ENCODE results near the gene PPEF2.

The PPEF2 gene

DNA sequence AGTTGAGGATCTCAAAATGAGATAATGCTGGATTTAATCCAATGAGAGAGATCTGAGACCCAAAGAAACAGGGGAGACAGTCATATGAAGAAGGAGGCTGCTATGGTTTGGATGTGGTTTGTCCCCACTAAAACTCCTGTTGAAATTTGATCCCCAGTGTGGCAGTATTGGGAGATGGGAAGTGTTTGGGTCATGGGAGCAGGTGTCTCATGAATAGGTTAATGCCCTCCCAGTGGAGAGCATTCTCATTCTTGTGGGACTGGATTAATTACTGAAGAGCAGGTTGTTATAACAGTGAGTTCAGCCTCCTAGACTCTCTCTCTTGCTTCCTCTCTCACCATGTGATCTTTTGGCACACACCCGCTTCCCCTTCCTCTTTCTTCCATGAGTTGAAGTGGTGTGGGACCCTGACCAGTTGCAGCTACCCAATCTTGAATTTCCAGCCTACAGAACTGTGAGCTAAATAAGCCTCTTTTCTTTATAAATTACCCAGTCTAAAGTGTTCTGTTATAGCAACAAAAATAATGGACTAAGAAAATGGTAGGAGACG is 70.3 kb downstream of the PPEF2 start:
- no peak for DNase-seq

DNA sequence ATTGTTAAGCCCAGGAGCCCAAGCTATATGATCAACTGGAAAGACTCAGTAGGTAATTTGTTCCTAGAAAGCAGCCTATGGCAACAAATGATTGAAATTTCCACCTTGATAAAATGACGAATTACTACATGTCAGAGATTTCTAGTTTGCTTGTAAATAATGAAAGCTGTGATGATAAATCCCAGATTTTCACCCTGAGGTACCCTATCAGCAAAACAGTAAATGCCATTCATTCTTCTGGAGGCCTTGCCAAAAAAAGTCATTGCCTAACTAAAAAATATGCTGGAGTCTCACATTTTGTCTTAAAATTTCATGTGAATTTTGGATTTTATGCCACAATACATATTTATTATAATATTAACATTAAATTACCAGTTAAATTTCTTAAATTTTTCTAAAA is 71.3 kb downstream of the PPEF2 start:
- no peak for DNase-seq

DNA sequence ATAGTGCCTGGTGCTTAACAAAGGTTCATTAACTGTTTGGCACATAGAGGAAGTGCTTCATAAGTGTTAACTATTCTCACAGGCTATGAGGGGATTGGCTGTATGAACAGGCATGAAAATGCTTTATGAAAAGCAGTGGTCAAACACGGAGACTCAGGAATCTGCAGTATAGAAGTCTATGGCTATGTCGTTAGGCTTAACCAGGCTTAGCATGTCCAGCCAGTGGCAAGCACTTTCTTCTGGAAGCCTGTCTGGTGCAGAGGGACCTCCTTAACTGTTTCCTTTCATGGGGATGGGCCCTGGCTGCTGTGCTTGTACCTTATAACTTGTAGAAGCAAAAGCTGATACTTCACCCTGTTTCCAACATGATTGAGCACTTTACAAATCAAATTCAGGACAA is 78.4 kb downstream of the PPEF2 start:
- DNase-seq = no peak

DNA sequence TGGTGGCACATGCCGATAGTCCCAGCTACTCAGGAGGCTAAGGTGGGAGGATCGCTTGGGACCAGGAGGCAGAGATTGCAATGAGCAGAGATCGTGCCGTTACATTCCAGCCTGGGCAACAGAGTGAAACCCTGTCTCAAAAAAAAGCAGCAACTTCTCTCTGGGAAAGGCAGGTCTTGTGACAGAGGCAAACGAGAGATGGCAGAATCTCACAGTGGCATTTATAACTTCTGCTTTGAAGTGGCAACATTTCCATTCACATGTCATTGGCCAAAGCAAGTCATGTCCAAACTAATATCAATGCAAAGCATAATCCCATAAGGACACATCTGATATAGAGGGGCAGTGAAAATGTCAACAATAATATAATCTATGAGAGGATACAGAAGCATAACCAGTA is 79.8 kb downstream of the PPEF2 start:
- no peak for DNase-seq

DNA sequence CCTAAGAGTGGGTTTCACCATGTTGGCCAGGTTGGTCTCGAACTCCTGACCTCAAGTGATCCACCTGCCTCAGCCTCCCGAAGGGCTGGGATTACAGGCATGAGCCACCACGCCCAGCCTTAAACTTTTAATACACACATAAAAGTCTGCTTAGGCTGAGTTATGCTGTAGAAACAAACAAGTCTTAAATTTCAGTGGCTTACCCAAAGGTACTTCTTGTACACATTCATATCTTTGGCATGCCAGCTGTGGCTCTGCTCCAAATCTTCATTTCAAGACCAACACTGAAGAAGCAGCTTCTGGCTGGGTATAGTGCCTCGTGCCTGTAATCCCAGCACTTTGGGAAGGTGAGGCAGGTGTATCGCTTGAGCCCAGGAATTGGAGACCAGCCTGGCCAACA is 80.3 kb downstream of the PPEF2 start:
- no peak for DNase-seq

DNA sequence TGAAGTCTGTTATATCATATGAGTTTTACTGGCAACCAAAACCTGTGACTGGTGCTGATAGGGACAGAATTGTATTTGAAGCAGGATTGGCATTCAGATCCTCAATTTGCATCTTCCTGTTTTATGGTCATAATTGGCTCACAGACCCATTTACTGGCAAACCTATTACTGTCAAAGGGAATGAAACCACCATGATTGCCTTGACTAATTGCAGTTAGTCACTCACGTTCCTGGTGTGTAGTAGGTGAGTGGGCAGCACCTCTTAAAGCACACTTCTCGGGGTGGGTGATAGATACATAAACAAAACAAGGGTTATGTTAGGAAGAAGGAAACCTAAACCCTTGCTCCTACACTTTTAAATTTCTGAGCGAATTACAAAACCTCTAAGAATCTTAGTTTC is 81.0 kb downstream of the PPEF2 start:
- DNase-seq = no peak

DNA sequence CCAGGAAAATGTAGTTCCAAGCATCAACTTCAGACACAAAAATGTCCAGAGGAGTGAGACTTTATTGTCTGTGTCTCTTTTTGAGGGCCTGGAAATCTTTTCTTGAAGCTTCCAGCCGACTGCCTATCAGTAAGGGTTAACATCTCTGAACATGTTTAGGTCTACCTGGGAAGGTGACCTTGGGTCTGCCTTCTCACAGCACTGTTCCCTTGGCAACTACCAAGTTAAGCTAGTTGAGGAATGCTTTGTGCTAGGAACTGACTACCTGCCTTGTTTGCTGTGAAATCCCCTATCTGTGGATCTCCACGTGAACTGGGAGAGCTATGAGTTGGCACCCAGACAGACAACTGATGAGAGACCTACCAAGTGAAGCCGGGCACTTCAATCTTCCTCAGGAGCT is 81.6 kb downstream of the PPEF2 start:
- no peak for DNase-seq

DNA sequence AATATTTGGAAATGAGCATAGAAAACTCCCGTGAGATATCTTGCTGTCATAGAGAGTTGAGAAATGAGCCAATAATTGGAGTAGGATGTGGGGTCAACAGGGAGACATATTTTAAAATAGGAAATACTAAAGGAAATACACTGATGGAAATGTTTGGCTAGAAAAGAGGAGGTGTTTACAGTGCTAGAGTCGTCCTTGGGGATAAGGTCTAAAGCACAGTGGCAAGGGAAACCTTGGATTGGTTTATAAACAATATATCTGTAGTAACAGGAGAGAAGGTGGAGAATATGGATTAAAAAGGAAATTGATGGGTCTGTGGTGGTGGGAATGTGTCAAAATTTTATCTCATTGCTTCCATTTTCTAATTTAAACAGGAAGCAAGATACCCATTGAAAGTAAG is 82.1 kb downstream of the PPEF2 start:
- DNase-seq = no peak

DNA sequence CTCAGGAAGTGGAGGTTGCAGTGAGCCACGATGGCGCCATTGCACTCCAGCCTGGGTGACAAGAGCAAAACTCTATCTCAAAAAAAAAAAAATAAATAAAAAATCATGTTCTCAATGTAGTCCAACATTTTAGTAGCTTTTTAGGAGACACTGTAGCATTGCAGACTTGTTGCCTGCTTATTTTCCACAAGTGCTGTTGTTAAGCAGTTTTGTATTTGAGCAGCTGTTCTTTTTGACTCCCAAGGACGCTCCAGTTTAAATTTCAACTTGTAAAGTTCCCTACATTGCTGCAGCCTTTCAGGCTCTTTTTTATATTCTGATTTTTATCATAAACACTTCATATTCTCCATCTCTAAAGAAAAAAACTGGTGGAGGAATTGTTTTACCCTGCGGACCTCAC is 83.1 kb downstream of the PPEF2 start:
- DNase-seq = no peak

DNA sequence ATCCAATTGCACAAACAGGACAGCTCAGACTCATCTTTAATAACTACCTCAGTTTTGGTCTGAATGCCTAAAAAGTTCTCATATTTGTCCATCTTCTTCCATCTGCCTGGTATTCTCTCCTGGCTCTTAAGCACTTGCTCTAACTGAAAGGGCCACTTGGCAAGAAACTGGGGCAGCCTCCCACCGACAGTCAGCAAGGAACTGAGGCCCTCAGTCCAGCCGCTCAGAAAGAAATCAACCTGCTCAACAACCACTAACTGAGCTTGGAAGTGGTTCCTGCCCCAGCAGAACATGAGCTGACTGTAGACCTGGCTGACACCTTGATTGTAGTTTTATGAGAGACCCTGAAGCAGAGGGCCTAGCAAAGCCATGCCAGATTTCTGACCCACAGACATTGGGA is 84.4 kb downstream of the PPEF2 start:
- no peak for DNase-seq
